ENCODE results near the gene SERPINA12. TPM values are rescaled to one million over a fixed set of nuclear protein-coding genes. Genes with fewer than 3 reads are reported as not detected.

Gene SERPINA12
- total and polyA plus RNA-seq, 10 of the 15 experiments (the other 5 are each of a cell fraction or from before 2014, with no cell fraction given) = not detected

DNA sequence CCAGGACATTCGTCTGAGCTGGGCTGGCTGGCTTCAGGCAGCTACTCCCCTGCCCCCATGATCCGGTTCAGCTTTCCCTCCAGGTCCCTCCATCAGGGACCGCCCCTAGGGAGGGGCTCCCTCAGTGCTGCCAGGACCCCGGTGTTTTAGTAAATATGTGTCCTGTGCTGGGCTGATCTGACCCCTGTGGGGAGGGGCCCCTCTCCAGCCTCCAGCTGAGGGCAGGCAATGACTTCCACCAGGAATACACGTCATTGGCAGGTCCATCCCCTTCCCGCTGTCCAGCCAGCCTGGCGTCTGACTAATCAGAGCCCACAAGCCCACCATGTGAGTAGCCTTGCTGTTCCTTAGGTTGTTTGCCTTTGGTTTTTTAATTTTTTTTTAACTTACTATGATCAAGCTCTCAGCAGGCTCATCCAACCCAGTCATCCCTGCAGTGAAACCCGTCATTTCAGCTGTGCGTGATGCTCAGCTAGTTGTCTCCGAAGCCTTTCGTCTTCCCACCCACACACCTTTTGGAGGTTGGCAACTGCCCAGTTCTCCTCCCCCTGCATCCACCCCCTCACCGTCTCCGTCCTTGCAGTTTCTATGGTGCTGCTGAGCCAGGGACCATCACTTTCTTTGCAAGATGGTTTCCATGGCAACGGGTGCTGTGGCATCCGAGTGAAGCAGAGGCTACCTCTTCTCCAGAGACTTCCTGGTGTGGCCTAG, 36.0 kb upstream of the SERPINA12 start (continued):
- TF ChIP-seq FOXM1 (IDR thresholded peaks at IDR 0.05; ENCODE audit: low read depth, low read length) (no peak), GABPA (IDR thresholded peaks at IDR 0.05; ENCODE audit: low read depth) (no peak), BHLHE40 (IDR thresholded peaks at IDR 0.05; ENCODE audit: borderline replicate concordance in 1 of 2, low read depth in 2 of 2, low read length in 1 of 2) (no peak), PAX8 (IDR thresholded peaks at IDR 0.05) (no peak), EED (IDR thresholded peaks at IDR 0.05; ENCODE audit: low read depth) (no peak), CEBPB (IDR thresholded peaks at IDR 0.05; ENCODE audit: borderline replicate concordance in 1 of 2, low read depth in 2 of 2, low read length in 2 of 2) (no peak)
- TF ChIP-seq, protein P1, sequence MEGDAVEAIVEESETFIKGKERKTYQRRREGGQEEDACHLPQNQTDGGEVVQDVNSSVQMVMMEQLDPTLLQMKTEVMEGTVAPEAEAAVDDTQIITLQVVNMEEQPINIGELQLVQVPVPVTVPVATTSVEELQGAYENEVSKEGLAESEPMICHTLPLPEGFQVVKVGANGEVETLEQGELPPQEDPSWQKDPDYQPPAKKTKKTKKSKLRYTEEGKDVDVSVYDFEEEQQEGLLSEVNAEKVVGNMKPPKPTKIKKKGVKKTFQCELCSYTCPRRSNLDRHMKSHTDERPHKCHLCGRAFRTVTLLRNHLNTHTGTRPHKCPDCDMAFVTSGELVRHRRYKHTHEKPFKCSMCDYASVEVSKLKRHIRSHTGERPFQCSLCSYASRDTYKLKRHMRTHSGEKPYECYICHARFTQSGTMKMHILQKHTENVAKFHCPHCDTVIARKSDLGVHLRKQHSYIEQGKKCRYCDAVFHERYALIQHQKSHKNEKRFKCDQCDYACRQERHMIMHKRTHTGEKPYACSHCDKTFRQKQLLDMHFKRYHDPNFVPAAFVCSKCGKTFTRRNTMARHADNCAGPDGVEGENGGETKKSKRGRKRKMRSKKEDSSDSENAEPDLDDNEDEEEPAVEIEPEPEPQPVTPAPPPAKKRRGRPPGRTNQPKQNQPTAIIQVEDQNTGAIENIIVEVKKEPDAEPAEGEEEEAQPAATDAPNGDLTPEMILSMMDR (IDR thresholded peaks at IDR 0.05 in 2 of 3, conservative IDR thresholded peaks at IDR 0.05 in 1 of 3; ENCODE audit: control insufficient read depth in 2 of 3, extremely low read depth in 1 of 3, insufficient read depth in 1 of 3, low read depth in 3 of 3, low read length in 3 of 3) = no peak

DNA sequence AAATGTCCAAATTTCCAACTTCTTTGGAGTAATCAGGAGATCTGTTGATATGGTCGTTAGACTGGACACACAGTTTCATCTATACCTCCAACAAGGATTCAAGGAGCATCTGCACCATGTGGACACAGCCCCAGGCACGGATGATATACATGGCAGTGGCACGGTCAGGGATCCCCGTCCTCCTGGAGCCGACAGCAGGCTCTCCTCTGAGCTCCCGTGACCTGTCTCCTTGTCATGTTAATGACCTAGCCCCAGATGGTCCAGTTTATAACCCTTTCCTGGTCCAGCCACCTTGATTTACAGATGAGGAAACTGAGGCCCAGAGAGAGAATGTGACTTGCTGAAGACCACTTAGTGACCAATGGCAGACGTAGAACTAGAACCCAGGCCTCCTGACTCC, 35.5 kb upstream of the SERPINA12 start:
- ChIA-PET RAD21 (ENCODE audit: unreplicated experiment) (no interaction called here), POLR2A (interaction anchor here (0.6 kb wide), 1 partner anchor 219 kb away, joined by 3 read pairs; no protein-coding TSS in a partner anchor), CTCF (no interaction called here), SMC1A (ENCODE audit: uncharacterized antibody, unreplicated experiment) (no interaction called here)
- Histone ChIP-seq H4K20me1 (ENCODE audit: control insufficient read depth, insufficient read depth) (no peaks in the 10 kb centered on the region), H3K9me3 (replicated peaks; ENCODE audit: control insufficient read depth, insufficient read depth, low read length) (no peaks in the 10 kb centered on the region; the same call in 2 of the 3 replicates), H3K4me1 (ENCODE audit: control insufficient read depth, insufficient read depth, low read length) (peaks cover 3% of the 10 kb centered on the region; the same call in 1 of the 2 replicates), H2AFZ (ENCODE audit: control insufficient read depth, low read depth, low read length) (no peak overlapping the region), H3K27me3 (replicated peaks in 1 of 2; ENCODE audit: control insufficient read depth in 2 of 2, insufficient read depth in 2 of 2, low read length in 1 of 2) (peaks cover 0 to 4% of the 10 kb centered on the region in 2 experiments; a peak in 2 of 4 replicates), H3K9ac (ENCODE audit: control insufficient read depth, insufficient read depth, low read length) (no peak overlapping the region), H3K4me3 (no peak overlapping the region), H3K36me3 (ENCODE audit: control insufficient read depth in 2 of 2, insufficient read depth in 2 of 2, low read length in 1 of 2) (no peaks in the 10 kb centered on the region), H3K27ac (ENCODE audit: control insufficient read depth, insufficient read depth) (no peak overlapping the region), H3K4me2 (ENCODE audit: control insufficient read depth, insufficient read depth) (no peak overlapping the region), H3K79me2 (ENCODE audit: control insufficient read depth, insufficient read depth, low read length) (no peaks in the 10 kb centered on the region)
- FAIRE-seq (no peak), ATAC-seq (no peak), DNase-seq (ENCODE audit: low read depth, low spot score) (no peak)
- intact Hi-C loops (cut with micrococcal nuclease; ENCODE audit: unreplicated experiment) (no loop called here), in situ Hi-C loops (cut with MboI) (loop anchor here (5.0 kb wide), 1 partner anchor 112 kb away; no protein-coding TSS in a partner anchor)
- WGBS (ENCODE audit: insufficient coverage, insufficient replicate concordance, low lambda C conversion rate, missing lambda C conversion rate) = 48% methylated on average over 7 of the region's 7 CpGs
- no TSS peak for BruUV-seq (replicated peaks)
- TF ChIP-seq BMI1 (IDR thresholded peaks at IDR 0.05; ENCODE audit: borderline replicate concordance) (no peak), BCL11A (IDR thresholded peaks at IDR 0.05; ENCODE audit: low read depth, low read length) (no peak), ZNF622 (IDR thresholded peaks at IDR 0.05) (no peak), ATF7 (IDR thresholded peaks at IDR 0.05; ENCODE audit: low read depth) (no peak), MEF2A (IDR thresholded peaks at IDR 0.05; ENCODE audit: insufficient read depth, low read depth, low read length) (no peak), ZZZ3 (IDR thresholded peaks at IDR 0.05; ENCODE audit: control insufficient read depth, insufficient read length, low read depth) (no peak), EGR1 (IDR thresholded peaks at IDR 0.05; ENCODE audit: borderline replicate concordance in 1 of 2, low read depth in 2 of 2, low read length in 2 of 2) (no peak), FOXK2 (IDR thresholded peaks at IDR 0.05) (no peak)
- TF ChIP-seq, protein P2, sequence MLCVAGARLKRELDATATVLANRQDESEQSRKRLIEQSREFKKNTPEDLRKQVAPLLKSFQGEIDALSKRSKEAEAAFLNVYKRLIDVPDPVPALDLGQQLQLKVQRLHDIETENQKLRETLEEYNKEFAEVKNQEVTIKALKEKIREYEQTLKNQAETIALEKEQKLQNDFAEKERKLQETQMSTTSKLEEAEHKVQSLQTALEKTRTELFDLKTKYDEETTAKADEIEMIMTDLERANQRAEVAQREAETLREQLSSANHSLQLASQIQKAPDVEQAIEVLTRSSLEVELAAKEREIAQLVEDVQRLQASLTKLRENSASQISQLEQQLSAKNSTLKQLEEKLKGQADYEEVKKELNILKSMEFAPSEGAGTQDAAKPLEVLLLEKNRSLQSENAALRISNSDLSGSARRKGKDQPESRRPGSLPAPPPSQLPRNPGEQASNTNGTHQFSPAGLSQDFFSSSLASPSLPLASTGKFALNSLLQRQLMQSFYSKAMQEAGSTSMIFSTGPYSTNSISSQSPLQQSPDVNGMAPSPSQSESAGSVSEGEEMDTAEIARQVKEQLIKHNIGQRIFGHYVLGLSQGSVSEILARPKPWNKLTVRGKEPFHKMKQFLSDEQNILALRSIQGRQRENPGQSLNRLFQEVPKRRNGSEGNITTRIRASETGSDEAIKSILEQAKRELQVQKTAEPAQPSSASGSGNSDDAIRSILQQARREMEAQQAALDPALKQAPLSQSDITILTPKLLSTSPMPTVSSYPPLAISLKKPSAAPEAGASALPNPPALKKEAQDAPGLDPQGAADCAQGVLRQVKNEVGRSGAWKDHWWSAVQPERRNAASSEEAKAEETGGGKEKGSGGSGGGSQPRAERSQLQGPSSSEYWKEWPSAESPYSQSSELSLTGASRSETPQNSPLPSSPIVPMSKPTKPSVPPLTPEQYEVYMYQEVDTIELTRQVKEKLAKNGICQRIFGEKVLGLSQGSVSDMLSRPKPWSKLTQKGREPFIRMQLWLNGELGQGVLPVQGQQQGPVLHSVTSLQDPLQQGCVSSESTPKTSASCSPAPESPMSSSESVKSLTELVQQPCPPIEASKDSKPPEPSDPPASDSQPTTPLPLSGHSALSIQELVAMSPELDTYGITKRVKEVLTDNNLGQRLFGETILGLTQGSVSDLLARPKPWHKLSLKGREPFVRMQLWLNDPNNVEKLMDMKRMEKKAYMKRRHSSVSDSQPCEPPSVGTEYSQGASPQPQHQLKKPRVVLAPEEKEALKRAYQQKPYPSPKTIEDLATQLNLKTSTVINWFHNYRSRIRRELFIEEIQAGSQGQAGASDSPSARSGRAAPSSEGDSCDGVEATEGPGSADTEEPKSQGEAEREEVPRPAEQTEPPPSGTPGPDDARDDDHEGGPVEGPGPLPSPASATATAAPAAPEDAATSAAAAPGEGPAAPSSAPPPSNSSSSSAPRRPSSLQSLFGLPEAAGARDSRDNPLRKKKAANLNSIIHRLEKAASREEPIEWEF (IDR thresholded peaks at IDR 0.05; ENCODE audit: insufficient replicate concordance, low read depth, low read length) = no peak

Measured in GM12878 (cell line).